ENCODE data around the gene ADORA1. TPM values are rescaled to one million over a fixed set of nuclear protein-coding genes. Genes with fewer than 3 reads are reported as not detected.
A peak's percentile ranks its signal among the peaks of the same experiment; 100 is the strongest.

ADORA1 gene
- total and polyA plus RNA-seq, 2 donors from 2014 or later: 4.9 to 21.2 TPM

GRCh38 chr1:203117611-203118575 lies 9.6 kb upstream of the ADORA1 start:
- no peaks in the 10 kb centered on the region for H3K36me3 ChIP-seq (ENCODE audit: control insufficient read depth in 2 of 3, insufficient read depth in 3 of 3, low read length in 3 of 3)
- H3K4me3 ChIP-seq (ENCODE audit: low read length in 3 of 3): no peak overlapping the region
- intact Hi-C loops (cut with DNase I): loop anchor here (5.0 kb wide), 1 partner anchor 99 kb away; no protein-coding TSS in a partner anchor
- peak; percentile 72 for TF ChIP-seq CTCF (IDR thresholded peaks at IDR 0.05; ENCODE audit: borderline replicate concordance, extremely low read depth, insufficient read depth)
- H3K9ac ChIP-seq (ENCODE audit: low read length in 3 of 3): no peak overlapping the region
- peak; percentile 86 to 91 (median 91) for DNase-seq
- no peak for FAIRE-seq
- H3K9me3 ChIP-seq (ENCODE audit: control insufficient read depth in 2 of 3, insufficient read depth in 1 of 3, low read length in 3 of 3): no peaks in the 10 kb centered on the region
- H3K27me3 ChIP-seq (ENCODE audit: control insufficient read depth, insufficient read depth, low read length): no peaks in the 10 kb centered on the region
- H3K27ac ChIP-seq (ENCODE audit: low read depth in 2 of 2, low read length in 2 of 2): no peak overlapping the region
- H3K4me1 ChIP-seq (ENCODE audit: control insufficient read depth in 2 of 3, insufficient read depth in 2 of 3, low read depth in 1 of 3, low read length in 3 of 3): no peaks in the 10 kb centered on the region

- intact Hi-C loops (cut with DNase I): no loop called here
- no peak overlapping the region for H3K9ac ChIP-seq (ENCODE audit: low read length in 3 of 3)
- FAIRE-seq: no peak
- H3K27me3 ChIP-seq (ENCODE audit: control insufficient read depth, insufficient read depth, low read length): no peaks in the 10 kb centered on the region
- no peaks in the 10 kb centered on the region for H3K4me1 ChIP-seq (ENCODE audit: control insufficient read depth in 2 of 3, insufficient read depth in 2 of 3, low read depth in 1 of 3, low read length in 3 of 3)
- no peak overlapping the region for H3K4me3 ChIP-seq (ENCODE audit: low read length in 3 of 3)
- H3K27ac ChIP-seq (ENCODE audit: low read depth in 2 of 2, low read length in 2 of 2): no peak overlapping the region
- TF ChIP-seq CTCF (IDR thresholded peaks at IDR 0.05; ENCODE audit: borderline replicate concordance, extremely low read depth, insufficient read depth): no peak
- H3K9me3 ChIP-seq (ENCODE audit: control insufficient read depth in 2 of 3, insufficient read depth in 1 of 3, low read length in 3 of 3): no peaks in the 10 kb centered on the region
- DNase-seq: no peak
- no peaks in the 10 kb centered on the region for H3K36me3 ChIP-seq (ENCODE audit: control insufficient read depth in 2 of 3, insufficient read depth in 3 of 3, low read length in 3 of 3)
These were observed 7.0 kb upstream of the ADORA1 start for GRCh38 chr1:203120325-203121153.

GRCh38 chr1:203121186-203122015 lies 6.1 kb upstream of the ADORA1 start:
- no peak for FAIRE-seq
- Histone ChIP-seq H3K4me1 (ENCODE audit: control insufficient read depth in 2 of 3, insufficient read depth in 2 of 3, low read depth in 1 of 3, low read length in 3 of 3) (peaks cover 0 to 4% (median 3%) of the 10 kb centered on the region in 3 donors), H3K9me3 (ENCODE audit: control insufficient read depth in 2 of 3, insufficient read depth in 1 of 3, low read length in 3 of 3) (no peaks in the 10 kb centered on the region), H3K27me3 (ENCODE audit: control insufficient read depth, insufficient read depth, low read length) (no peaks in the 10 kb centered on the region), H3K36me3 (ENCODE audit: control insufficient read depth in 2 of 3, insufficient read depth in 3 of 3, low read length in 3 of 3) (no peaks in the 10 kb centered on the region), H3K9ac (ENCODE audit: low read length in 3 of 3) (no peak overlapping the region), H3K4me3 (ENCODE audit: low read length in 3 of 3) (no peak overlapping the region), H3K27ac (ENCODE audit: low read depth in 2 of 2, low read length in 2 of 2) (no peak overlapping the region)
- intact Hi-C loops (cut with DNase I): no loop called here
- DNase-seq: peak in 1 of 5 donors; percentile 6
- no peak for TF ChIP-seq CTCF (IDR thresholded peaks at IDR 0.05; ENCODE audit: borderline replicate concordance, extremely low read depth, insufficient read depth)
